GM10266 (cell line): Measurements from ENCODE around the gene COL9A2.

Experiments used
- DNase-seq: peaks from one replicate; pipeline ENCODE4 v3.0.0; 2012; ENCODE audit errors: extremely low spot score
- TF ChIP-seq, protein P1 (sequence below): IDR thresholded peaks from 2 replicates; pipeline ENCODE4 v1.5.1; 2012; ENCODE audit warnings: mild to moderate bottlenecking, low read depth; ENCODE audit not compliant: control insufficient read depth, insufficient read depth; ENCODE audit errors: missing control alignments

The COL9A2 gene

DNA sequence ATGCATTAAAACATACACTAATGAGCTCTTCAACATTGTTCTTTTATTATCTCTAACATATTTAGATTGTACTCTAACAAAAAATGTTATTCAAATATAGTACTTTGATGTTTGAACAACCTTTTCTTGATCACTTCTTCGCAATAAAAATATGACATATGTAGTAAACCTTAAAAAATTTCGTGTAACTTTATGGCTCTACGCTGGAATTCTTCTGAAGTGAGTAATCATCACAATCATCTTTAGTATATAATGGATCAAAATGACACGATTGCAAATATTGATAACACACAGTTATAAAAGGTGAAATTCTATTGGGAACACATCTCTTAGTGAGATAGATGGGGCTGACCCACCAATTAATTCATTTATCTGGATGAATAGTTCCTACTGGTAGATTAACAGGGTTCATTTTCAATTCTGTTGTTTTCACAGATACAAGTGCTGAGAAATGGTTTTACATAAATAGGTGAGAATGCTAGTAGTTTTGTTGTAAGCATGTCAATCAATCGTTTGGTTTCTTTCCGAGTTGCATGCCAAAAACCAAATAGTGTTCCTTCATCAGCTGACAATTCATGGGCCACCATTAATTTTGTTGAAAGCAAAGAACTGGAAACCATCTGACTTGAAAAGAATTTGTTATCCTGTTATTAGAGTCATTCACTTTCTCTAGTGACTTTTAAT, 60.5 kb downstream of the COL9A2 start:
- no peak for DNase-seq
- TF ChIP-seq, protein P1, sequence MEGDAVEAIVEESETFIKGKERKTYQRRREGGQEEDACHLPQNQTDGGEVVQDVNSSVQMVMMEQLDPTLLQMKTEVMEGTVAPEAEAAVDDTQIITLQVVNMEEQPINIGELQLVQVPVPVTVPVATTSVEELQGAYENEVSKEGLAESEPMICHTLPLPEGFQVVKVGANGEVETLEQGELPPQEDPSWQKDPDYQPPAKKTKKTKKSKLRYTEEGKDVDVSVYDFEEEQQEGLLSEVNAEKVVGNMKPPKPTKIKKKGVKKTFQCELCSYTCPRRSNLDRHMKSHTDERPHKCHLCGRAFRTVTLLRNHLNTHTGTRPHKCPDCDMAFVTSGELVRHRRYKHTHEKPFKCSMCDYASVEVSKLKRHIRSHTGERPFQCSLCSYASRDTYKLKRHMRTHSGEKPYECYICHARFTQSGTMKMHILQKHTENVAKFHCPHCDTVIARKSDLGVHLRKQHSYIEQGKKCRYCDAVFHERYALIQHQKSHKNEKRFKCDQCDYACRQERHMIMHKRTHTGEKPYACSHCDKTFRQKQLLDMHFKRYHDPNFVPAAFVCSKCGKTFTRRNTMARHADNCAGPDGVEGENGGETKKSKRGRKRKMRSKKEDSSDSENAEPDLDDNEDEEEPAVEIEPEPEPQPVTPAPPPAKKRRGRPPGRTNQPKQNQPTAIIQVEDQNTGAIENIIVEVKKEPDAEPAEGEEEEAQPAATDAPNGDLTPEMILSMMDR, result no peak

GRCh38 chr1:40255231-40255630, 61.9 kb downstream of the COL9A2 start:
- TF ChIP-seq, protein P1, result no peak
- no peak for DNase-seq

DNA sequence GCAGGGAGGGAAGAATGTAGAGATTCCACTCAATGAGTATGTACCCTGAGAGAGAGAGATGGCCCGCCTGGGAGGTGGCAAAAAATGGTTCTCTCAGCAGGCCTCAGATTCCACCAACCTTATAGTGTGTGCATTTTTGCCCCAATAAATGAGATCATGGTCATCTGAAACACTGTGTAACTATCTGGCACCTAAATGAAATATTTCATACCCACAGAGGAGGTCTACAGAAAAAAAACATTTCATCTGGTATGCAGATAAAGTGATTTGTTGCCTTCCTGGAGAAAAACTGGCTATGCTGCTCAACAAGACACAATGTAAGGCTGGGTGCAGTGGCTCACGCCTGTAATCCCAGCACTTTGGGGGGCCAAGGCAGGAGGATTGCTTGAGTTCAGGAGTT, 64.5 kb downstream of the COL9A2 start:
- TF ChIP-seq, protein P1, result no peak
- DNase-seq, result no peak

DNA sequence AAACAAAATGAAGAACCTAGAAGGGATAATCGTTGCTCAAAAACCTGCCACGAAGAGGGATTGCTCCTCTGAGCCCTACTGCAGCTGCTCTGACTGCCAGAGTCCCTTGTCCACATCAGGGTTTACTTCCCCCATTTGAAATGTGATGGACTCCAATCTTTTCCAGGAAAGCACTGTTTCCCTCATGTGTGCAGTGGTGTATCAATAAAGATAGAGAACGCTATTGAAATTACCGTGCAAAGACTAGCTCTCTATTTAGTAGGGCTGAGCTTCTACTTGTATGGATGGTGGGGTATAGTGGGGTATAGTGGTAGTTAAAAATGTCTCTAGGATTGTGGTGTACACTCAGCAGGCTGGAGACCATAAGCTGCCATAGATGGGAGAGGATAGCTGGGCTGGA, 65.6 kb downstream of the COL9A2 start:
- no peak for DNase-seq
- TF ChIP-seq, protein P1, result no peak
